GM21786 (cell line): ENCODE data around the gene RALGAPA2.
A peak's percentile ranks its signal among the peaks of the same experiment; 100 is the strongest.

ENCODE experiments used
- ATAC-seq: cut with Tn5 transposase; IDR thresholded peaks from one replicate; pipeline ENCODE4 v1.9.1; 2021; ENCODE audit not compliant: unreplicated experiment

RALGAPA2 gene

GRCh38 chr20:20635006-20635405 lies 77.4 kb downstream of the RALGAPA2 start:
- no peak for ATAC-seq

- no peak for ATAC-seq
Observed at GRCh38 chr20:20632644-20633043, 79.8 kb downstream of the RALGAPA2 start.

GRCh38 chr20:20630551-20630950 lies 81.9 kb downstream of the RALGAPA2 start:
- no peak for ATAC-seq

- ATAC-seq = no peak
Observed at GRCh38 chr20:20629556-20630188, 82.8 kb downstream of the RALGAPA2 start.

- ATAC-seq = no peak
Observed at GRCh38 chr20:20628314-20628713, 84.1 kb downstream of the RALGAPA2 start.

- no peak for ATAC-seq
Observed at GRCh38 chr20:20627471-20627870, 85.0 kb downstream of the RALGAPA2 start.

GRCh38 chr20:20624914-20625313 lies 87.5 kb downstream of the RALGAPA2 start:
- ATAC-seq = no peak

GRCh38 chr20:20621195-20621594 lies 91.2 kb downstream of the RALGAPA2 start:
- no peak for ATAC-seq

GRCh38 chr20:20614391-20614790 lies 98.1 kb downstream of the RALGAPA2 start:
- ATAC-seq = no peak

GRCh38 chr20:20612251-20612650 lies 100.2 kb downstream of the RALGAPA2 start:
- ATAC-seq = no peak

GRCh38 chr20:20611167-20611566 lies 101.3 kb downstream of the RALGAPA2 start:
- no peak for ATAC-seq

- ATAC-seq = no peak
Observed at GRCh38 chr20:20609522-20609921, 102.9 kb downstream of the RALGAPA2 start.

- ATAC-seq = no peak
Observed at GRCh38 chr20:20608641-20609040, 103.8 kb downstream of the RALGAPA2 start.

- no peak for ATAC-seq
Observed at GRCh38 chr20:20608041-20608440, 104.4 kb downstream of the RALGAPA2 start.

- ATAC-seq = no peak
Observed at GRCh38 chr20:20606881-20607280, 105.6 kb downstream of the RALGAPA2 start.

GRCh38 chr20:20606050-20606449 lies 106.4 kb downstream of the RALGAPA2 start:
- ATAC-seq = no peak

- ATAC-seq = no peak
Observed at GRCh38 chr20:20604907-20605306, 107.5 kb downstream of the RALGAPA2 start.

- no peak for ATAC-seq
Observed at GRCh38 chr20:20604357-20604756, 108.1 kb downstream of the RALGAPA2 start.

GRCh38 chr20:20603339-20603990 lies 109.0 kb downstream of the RALGAPA2 start:
- peak; percentile 97 for ATAC-seq

GRCh38 chr20:20597966-20598365 lies 114.5 kb downstream of the RALGAPA2 start:
- ATAC-seq = no peak

- ATAC-seq = no peak
Observed at GRCh38 chr20:20594171-20594530, 118.3 kb downstream of the RALGAPA2 start.

GRCh38 chr20:20593447-20594170 lies 118.8 kb downstream of the RALGAPA2 start:
- no peak for ATAC-seq
